OCI-LY7 (cell line): ENCODE results near the gene VPS72.

Experiments
- CTCF ChIP-seq: fragments of 200-600 bp; sonication (generic); conservative IDR thresholded peaks from 2 replicates; pipeline ENCODE4 v1.5.1; 2014; ENCODE audit warnings: mild to moderate bottlenecking, antibody characterized with exemption, low read length, moderate library complexity, mixed read lengths
- EZH2phosphoT487 ChIP-seq: fragments of 200-600 bp; sonication (generic); IDR thresholded peaks from 2 replicates; pipeline ENCODE4 v1.6.1; 2018; ENCODE audit warnings: low read depth, borderline replicate concordance, mild to moderate bottlenecking, mixed run types, antibody characterized with exemption, low read length, moderate library complexity, mixed read lengths

DNA sequence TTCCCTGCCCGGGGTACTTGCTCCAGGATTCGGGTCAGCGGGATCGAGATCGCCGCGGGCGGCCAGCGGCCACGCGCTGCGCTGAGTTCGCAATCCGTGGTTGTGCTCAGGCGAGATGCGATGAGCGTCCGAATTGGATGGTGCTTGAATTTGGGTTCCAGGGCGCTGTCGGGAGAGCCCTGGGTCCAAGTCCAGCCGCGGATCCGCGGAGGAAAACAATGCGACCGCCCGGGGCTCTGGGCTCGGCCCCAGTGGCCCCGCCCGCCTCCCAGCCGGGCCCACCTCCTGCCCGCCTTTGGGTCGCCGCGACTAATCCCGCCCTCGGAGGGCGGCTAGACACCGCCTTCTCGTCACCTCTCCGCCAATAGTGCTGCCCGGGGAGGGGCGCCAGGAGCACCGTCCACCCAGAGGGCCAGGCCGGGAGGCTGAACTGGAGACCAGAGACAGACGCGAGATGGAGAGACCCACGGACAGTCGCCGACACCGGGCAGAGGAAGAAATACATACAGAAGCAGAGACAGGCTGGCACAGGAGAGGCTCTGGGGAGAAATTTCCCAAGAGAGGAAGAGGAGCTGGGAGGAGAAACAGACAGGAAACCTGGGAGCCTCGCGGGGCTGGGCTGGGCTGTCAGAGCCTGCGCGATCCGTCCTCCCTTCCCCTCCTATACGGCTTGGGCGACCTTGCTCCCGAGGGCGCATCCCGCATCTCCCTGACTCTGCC is 43.4 kb downstream of the VPS72 start, which contains the start of gene SEMA6C:
- TF ChIP-seq CTCF (no peak), EZH2phosphoT487 (no peak)
